Vagina (tissue), 2 donors: ENCODE results near the gene CMTR1.

Source experiments
- CTCF ChIP-seq, 3 experiments: fragments of 450-650 bp in 2 of 3; fragments of 200-600 bp in 1 of 3; sonication (generic) in 1 of 3; IDR thresholded peaks; one replicate each; pipeline ENCODE4 v1.5.1; 2017 to 2019; ENCODE audit warnings: antibody characterized with exemption in 3 of 3, mild to moderate bottlenecking in 2 of 3, moderate library complexity in 2 of 3
- POLR2A ChIP-seq, 2 donors: fragments of 450-650 bp; IDR thresholded peaks; one replicate each; pipeline ENCODE4 v1.6.1; 2017; ENCODE audit warnings: antibody characterized with exemption in 2 of 2, mild to moderate bottlenecking in 2 of 2, moderate library complexity in 2 of 2
- POLR2AphosphoS5 ChIP-seq, 2 donors: sonication (generic); formaldehyde crosslinking; IDR thresholded peaks; one replicate each; pipeline ENCODE4 v1.9.0; 2017; ENCODE audit warnings: antibody characterized with exemption in 2 of 2, mild to moderate bottlenecking in 2 of 2, low read depth in 1 of 2; ENCODE audit not compliant: insufficient read depth in 1 of 2

DNA sequence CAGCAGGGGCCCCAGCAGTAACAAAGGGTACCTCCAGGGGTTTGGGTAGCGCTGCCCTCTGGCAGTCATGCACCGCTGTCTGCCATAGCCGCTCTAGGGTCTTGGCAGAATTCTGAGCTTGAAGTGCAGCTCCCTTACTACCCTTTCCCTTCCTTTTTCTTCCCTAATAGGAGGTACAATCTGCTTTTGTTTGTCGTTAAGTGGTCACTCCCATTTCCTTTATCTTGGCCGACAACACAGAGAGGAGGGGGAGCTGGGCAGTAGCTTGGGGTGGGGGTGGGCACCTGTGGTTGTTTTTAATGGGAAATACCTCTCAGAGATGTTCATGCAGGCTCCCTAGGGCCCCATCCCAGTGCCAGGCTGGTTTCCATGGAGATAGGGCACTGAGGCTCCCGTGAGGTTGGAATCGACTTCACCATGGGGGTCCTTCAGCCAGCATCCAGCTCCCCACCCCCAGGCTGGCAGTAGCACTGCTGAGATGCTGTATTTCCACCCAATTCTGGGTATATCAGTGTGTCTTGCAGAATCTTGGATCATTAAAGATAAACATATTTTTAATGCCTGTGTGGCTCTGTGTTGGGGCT lies 48.0 kb downstream of the CMTR1 start:
- TF ChIP-seq CTCF (IDR thresholded peaks at IDR 0.05) (no peak), POLR2A (IDR thresholded peaks at IDR 0.05) (no peak), POLR2AphosphoS5 (IDR thresholded peaks at IDR 0.05; ENCODE audit: insufficient read depth in 1 of 2, low read depth in 1 of 2) (no peak)
